SK-N-MC (cell line): ENCODE results near the gene ELFN2.

Experiments
- EZH2 ChIP-seq: fragments of 200-600 bp; sonication (generic); IDR thresholded peaks from one replicate; pipeline ENCODE4 v1.6.1; 2017; ENCODE audit warnings: antibody characterized with exemption
- POLR2AphosphoS5 ChIP-seq: IDR thresholded peaks from 2 replicates; pipeline ENCODE4 v1.6.1; 2012; ENCODE audit warnings: mild to moderate bottlenecking, low read depth, low read length, borderline replicate concordance

DNA sequence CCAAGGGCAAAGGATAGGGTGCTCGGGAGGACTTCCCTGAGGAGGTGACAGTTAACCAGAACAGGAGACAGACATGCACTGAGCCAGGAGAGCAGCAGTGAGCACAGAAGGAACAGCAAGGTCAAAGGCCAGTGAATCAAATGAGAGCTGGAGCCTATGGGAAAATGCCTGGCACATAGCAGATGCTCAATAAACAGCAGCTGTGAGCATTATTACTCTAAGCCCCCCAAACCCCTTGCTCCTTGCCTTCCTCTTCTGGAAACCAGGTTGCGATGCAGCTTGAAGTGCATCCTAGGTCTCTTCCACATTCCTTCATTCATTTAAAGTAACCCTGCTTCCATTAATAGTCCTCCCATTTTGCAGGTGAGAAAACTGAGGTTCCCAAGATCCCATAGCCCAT, 13.0 kb downstream of the ELFN2 start:
- TF ChIP-seq POLR2AphosphoS5 (no peak), EZH2 (no peak)
